SK-N-MC (cell line): Measurements from ENCODE around the gene ADGRL3.

Source experiments
- EZH2 ChIP-seq: fragments of 200-600 bp; sonication (generic); IDR thresholded peaks from one replicate; pipeline ENCODE4 v1.6.1; 2017; ENCODE audit warnings: antibody characterized with exemption
- FOXP2 ChIP-seq: optimal IDR thresholded peaks from 2 replicates; pipeline ENCODE3; 2011; ENCODE audit warnings: mild to moderate bottlenecking, moderate library complexity; ENCODE audit not compliant: insufficient read depth; ENCODE audit errors: extremely low read length, control extremely low read depth

GRCh38 chr4:61770456-61770855 lies 570.3 kb downstream of the ADGRL3 start:
- TF ChIP-seq EZH2 (no peak), FOXP2 (no peak)
